ENCODE data around the gene IQSEC1.

Gene IQSEC1

DNA sequence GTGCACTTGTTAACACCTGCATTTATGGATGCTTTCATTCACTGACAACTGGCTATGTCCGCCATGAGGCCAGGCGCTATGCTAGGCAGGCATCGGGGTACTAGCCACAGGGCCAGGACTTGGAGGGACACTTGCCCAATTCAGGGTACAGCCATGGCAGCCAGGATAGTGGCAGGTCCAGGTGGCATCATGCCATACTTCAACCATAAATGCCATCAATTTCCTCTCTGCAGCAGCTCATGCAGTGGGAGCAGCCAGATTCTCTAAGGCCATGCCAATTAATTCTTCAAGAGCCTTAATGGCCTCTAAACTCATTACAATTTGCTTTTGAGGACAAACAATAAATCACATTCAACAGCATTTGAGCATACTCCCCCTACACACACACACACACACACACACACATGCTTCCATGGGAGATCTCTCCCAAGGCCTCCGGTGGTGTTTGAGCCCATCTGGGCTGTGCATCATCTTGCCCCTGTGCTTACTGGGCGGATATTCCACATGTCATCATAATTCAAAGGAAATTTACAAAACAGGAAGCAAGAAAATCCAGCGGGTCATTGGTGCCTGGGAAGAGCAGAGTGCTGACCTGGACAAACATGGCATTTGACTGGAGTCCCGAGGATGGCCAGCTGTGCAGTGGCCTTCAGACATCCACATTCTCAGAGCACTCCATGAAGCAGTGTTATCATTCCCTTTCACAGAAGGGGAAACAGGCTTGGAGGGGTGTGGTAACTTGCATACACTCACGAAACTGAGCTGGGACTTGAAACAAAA is 109.1 kb downstream of the IQSEC1 start:
- DNase-seq, result peak; percentile 21

DNA sequence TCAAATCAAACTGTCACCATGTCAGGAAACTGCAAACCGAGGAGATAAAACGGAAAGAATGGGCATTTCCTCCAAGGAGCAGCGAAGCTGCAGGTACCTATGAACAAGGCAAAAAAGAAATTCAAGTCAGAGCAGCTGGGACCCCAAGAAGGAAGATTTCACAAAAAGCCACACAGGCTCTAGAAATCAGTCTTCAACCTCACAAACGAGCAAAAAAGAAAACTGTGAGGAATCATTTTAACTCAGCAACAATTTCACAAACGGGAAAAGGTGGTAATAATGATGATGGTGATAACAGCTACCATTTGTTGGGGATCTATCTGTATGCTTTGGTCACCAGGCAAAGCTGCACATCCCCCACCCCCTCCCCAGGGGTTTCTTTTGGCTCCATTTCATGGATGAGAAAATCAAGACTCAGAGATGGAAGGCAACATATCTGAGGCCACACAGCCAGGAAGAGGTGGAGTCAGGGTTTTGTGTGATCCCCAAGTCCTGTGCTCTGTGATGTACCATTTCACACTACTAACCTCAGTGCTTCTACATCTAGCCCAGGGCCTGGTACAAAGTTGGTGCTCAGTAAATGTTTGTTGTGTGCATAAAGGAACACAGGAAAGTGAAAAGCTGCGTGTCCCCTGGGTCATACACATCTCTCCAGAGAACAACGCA is 109.9 kb downstream of the IQSEC1 start:
- DNase-seq, result no peak

DNA sequence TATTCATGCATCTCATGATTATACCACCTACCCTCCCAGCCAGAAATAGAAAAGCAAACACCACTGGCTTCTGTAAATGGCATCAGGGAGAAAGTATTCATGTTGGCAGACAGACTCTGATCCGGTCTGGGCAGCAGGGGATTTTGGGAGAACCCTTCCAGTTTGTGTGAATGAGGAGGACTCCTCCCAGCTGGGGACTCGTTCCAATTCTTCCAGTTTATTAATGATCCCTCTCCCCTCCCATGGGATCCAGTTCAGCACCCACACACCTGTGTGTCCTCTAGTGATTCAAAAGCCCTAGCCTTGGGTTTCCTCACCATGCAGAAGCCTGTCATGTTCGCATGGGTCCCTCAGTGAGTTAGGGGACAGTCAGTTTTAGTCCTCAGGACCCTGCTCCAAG is 110.9 kb downstream of the IQSEC1 start:
- no peak for DNase-seq

DNA sequence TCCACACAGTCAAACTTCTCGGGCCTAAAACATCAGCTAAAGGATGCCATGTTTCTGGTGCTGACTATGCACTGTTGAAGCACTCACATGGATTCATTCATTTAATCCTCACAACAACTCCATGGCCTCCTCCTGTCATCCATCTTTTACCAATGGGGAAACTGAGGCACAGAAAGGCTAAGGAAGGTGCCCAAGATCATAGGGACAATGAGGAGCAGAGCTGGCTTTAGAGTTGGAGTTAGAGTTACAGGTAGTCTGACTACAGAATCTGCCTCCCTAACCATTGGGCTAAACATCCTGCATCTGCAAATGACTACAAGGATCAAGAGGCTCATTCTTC is 111.6 kb downstream of the IQSEC1 start:
- no peak for DNase-seq

DNA sequence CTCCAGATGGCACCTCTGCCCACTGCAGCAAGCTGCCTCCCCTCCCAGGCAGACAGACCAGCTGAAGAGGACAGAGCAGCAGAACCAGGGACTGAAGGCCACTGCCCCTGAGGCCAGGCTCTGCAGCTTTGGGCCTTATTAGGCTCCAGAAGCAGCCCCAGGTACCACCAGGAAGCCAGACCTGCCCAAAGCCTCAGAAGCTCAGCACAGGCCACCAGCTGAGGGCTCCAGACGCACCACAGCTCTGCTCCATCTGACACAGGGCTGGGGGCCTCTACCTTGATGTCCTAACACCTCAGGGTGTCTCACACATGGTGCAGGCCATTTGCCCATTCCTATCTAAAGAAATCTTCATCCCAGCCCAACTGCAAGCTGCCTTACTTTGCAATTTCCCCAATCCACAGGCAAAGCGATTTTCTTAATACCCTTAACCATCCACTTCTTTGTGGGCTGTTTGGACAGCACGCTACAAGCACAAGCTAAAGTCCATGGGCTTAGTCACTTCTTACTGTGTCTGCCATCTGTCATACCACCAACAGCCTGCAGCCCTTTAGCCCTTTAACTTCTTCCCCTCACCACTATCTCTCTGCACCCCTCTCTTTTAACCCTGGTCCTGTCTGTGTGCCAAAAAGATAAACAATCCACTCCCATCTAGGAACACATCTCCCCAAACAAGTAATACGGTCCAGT is 112.1 kb downstream of the IQSEC1 start:
- no peak for DNase-seq

DNA sequence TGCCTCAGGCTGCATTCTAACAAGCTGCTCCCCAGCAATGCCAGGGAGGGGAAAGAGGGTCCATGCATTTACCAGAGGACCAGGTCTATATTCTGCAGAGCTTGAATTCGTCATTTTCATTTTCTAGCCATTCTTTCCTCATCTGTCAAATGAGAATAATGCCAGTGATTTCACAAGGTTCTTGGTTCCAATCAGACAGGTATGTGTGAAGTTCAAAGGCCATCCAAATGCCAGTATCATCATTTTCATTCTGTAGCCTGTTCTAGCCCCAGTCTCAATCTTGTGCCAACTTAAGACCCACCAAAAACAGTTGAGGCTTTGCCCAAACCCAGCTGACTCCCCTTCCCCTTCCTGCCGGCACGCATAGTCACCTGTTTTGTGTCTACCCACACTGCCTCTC is 112.7 kb downstream of the IQSEC1 start:
- no peak for DNase-seq

DNA sequence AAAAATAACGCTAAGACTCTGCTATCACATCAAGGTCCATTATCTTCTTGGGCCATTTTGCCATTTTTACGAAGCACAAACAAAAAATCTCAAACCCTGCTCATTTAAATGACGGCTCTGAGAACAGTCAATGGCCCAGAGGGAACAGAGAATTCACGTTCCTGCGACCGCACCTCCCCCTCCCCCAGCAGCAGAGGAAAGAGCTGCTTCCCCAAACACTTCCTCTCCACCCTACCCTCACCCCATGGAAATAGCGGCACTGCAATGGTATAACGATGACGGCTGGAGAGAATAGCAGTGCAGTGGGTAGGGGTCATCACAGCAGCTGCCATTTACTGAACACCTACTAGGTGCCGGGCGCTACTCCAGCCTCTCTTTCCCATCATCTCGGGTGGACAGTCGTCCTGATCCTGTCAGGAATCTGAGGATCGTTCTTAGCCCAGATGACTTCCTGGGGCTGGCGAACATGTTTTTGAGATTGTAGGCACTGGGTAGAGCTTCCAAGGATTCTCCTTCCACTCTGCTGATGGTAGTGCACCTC is 113.3 kb downstream of the IQSEC1 start:
- no peak for DNase-seq

DNA sequence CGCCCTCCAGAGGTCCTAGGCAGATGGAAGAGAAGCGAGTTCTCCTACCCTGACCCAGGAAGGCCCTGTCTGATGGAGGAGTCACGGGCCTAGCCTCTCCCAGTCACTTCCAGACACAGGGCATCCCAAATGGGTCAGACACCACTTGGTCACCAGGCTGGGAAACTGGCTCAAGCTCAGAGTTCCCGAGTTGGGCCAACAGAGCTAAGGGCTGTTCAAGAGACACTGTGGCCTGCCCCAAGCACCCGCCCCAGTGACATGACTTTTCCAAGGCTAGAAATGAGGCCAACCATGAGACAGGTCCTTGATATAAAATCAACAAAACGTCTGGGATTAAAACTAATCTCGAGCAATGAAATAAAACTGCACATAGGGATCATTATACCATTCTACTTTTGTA is 113.8 kb downstream of the IQSEC1 start:
- DNase-seq, result no peak

DNA sequence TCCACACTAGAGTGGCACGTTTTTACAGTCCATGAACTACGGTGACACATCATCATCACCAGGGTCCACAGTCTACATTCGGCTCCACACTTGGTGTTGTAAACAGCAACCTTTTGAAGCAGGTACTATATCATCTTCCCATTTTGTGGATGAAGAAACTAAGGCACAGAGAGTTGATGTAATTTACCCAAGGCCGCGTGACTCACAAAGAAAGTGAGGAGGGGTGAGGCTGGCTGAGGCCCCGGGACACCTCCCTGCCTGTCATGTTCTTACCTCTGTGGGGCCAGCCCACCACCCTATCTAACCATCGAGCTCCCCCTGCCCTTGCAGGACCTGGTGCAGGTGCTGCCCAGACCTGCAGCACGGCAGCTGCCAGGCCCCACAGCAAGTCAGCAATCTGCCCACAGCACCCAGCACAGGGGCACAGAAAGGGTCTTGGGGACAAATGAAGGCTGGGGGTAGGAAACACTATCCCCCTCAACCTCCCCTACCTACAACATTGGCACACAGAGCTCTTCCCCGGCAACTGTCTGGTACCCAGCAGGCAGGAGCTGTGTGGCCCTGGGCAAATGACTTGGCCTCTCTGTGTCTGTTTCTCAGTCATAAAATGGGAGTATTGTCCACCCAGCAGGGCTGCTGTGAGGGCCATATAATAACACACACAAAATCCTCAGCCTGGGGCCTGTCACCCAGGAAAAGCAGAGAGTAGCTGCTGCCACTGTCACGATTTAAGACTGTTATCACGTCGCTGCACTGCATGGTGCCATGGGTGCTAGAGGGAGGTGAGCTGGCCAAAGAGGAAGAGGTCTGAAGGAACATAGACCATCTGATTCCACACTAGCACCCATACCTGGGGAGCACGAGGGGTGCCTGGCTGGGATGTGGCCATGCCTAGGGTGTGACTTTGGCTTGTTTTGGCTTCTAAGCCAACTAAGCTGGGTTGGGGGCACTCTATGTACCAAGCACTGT is 115.1 kb downstream of the IQSEC1 start:
- no peak for DNase-seq

DNA sequence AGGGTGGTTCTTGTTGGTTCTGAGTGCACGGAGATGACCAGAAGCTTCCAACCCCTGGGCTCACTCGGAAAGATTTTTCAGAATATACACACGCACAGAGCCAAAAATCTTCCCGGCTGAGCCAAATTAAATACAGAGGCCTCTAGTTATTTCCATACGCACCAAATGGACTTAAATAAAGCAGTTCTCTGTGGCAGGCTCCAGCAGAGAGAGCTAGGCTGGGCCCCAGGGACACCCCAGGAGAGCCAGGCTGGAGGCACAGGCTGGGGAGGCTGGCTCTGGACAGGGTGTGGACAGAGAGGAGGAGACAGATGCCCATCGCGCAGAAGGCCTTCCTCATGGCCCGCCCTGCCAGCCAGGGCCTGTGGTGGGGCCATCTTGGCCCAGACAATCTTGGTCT is 115.9 kb downstream of the IQSEC1 start:
- no peak for DNase-seq

DNA sequence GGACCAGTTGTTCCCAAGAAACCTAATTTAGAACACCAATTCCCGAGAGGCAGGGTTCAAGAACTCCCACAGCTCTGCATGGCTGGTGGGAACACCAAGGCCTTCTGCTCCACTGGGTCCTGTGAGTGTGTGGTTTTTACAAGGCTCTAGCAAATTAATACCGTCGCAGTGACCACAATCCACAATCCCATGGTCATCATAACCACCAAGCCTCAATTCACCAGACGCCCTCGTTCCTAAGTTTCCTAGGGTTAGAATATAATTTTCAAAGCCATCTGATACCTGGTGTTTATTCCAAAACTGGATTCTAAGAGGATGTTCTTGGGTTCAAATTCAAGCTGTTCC is 116.9 kb downstream of the IQSEC1 start:
- no peak for DNase-seq

DNA sequence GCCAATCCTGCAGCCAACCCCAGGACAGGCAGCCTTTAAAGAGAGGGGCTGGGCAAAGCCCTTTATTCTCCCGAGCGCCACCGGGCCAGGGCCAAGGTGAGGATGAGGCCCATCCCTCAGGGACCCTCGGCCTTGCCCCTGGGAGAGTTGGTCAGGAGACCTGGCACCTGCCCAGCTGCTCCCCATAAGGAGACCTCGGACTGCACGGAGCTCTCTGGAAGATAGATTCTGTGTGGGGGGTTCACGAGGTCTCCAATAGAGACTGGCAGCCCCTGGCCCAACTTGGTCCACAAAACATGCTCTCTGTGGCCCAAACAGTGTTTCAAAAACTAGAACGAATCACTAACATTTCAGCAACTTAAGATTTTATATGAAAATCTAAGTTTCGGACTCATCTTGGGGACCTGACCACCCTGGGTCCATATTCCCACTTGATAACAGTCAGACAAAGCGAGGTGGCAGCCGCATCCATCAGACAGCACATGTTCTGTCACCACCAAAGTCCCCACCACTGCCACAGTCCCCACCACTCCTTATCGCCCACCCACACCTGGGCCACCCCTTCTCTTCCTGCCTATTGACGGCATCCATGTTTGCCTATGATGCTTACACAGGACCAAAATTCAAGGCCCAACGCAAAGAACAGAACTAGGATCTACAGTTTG is 117.4 kb downstream of the IQSEC1 start:
- no peak for DNase-seq

DNA sequence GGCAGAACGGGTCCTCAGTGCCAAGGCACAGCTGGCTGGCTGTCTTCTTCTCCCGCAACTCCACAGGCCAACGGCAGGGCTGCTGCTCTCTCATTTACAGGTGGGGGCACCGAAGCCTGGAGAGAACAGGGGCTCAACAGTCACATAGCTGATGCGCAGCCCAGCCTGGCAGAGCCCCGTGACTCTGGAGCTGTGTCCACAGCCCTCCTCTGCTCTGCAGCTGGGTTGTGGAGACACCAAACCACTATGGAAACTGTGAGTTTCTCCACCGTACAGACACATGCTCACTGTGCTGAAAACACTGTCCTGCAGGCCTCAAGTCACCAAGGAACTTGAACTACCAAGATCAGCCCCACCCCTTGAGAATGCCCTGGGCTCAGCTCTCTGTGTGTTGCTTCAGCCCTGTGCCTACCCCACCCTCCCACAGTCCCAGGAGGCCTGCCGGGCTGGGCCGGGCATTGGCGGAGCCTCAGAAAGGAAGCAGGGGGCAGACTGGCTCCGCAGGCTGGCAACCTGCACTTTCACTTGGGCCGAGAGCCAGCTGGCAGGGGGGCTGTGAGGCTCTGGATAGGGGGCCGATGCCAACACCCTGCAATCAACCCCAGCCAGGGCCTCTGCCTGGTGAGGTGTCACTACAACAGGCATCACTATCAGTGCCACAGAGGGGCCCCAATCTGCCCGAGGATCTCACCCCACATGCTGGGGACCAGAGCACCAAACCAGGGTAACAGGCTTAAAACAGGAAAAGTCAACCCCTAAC is 118.2 kb downstream of the IQSEC1 start:
- DNase-seq, result no peak

DNA sequence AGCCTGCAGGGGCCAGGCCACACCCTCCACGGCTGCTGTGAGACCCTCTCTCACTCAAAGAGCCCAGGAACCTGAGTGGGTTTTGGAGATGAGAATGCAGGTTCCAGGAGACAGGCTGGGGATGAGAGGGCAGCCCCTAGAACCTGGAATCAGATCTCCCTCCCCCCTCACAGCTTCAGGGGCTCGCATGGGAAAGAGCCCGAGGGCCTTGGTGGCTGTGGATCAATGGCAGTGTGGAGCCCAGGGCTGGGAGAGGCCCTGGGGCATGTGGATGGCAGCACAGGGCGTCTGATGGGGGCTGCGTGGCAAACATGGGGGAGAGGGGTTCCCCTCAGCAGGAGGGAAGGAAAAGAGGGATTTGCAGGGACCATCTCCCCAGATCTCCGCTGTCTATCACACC is 119.0 kb downstream of the IQSEC1 start:
- DNase-seq, result no peak

DNA sequence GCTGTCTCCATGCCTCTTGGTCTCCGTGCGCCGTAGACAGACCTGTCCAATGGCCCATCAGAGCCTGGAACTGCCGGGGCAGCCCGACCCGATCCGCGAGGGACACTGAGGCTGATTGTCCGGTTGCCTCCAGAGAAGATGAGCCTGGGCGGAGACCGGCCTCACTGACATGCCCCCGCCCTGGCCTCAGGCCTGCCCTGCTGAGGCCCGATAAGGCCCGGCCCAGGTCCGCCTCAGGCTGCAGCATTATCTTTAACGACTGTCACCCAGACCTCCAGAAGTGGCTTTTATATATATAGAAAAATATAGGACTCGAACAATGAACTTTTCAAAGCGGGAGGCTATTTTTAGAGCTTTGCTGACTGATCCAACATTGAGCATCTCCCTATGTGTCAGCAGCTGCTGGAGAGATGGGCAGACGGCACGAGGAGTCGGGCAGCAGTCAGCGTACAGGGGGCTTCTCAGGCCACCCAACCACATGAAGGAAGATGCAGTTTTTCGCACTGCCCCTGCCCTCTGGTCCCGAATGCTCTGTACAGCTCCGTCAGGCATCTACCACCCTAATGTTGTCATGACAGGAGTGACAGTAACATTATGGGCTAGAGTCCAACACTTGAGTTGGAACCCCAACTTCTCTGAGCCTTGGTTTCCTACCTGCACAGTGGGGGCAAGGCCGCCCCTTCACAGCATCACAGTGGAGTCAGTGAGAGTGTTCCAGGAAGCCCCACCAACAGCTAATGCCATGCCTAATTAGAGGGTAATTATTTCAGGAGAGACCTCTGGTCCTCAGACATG is 119.8 kb downstream of the IQSEC1 start:
- DNase-seq, result no peak

DNA sequence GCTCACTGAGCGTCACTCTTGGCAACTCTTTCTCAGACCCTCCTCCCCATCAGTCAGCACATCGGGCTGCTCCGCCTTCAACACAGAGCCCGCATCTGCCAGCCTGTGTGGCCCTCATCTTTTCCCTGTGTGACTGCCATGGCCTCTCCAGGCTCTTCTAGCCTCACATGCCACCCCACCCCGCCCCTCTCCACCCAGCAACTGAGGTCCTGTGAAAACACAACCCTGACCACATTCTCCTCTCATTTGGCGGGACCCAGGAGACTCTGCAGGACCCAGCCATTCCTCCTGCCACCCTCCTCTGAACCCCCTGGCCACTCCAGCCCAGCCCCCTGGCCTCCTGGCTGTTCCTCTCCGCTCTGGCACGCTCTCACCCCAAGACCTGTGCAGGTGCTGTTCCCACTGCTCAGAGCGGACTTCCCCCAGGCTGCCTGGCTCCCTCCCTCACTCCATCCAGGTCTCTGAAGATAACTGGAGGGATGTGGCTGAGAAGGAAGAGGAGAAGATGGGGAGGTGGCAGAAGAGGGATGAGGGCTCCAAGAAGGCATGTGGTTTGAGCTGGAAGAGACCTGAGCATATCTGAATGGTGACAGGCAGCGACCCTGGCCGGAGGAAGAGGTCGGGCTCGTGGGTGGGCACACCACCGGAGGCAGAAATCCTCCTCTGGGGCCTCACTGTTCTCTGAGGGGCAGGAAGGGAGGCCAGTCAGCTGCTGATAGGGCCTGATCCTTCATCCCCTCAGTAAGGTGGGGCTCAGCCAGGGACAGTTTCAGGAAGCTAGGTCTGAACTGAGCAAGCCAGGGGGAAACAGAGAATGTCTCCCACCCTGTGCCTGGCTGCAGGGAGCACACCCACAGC is 120.7 kb downstream of the IQSEC1 start:
- no peak for DNase-seq

DNA sequence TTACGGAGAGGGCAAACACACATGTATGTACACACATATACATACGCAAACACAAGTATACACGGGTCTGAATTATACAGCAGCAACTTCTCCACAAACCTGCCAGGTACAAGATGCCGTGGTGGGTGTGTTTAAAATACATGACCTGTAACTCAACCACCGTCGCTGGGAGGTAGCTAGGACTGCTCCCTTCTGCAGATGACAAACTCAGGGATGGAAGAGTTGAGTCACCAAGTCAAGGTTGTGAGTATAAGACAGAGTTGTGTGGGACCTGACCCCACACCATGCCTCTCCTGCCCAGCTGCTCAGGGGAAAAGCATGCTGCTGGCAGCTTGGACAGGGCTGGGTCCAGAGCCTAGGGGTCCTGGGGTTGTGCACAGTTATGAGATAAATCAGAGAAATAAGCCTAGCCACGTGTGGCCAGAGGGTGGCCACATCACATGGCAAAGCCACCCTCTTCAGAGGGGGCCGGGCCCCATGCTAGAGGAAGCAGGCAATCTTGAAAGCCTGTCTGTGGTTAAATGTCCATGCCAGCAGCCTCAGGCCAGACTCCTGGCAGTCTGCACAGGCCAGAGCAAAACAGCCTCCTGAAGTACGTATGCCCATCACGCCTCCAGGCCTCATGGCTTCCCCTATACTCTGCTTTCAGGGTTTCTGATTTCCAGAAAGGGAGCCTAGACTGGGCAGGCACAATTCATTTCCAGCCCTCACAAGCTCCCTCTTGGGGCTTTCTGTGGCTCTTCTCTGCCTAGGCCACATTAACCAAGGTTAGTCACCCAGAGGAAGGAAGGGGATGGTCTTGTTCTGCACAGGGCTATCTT is 124.1 kb downstream of the IQSEC1 start:
- peak; percentile 48 for DNase-seq

DNA sequence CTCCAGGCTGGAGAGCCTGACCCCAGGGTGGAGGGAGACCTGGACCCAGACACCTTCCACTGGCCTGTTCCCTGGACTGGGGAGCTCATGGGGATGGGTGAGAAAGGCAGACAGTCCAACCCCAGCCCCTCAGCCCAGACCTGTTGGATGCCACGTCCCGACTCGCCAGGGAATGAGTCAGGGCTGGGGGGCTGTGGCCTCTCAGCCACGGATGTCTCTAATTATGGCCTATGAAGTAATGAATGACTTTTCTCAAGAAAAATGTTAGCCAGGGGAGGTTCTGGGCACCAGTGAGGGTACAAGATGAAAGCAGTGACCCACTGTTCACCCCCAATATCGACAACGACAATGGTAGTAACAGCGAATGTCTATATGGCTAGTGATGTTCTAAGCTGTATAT is 124.9 kb downstream of the IQSEC1 start:
- DNase-seq, result peak; percentile 77
